ENCODE results near the gene CREB3L2. TPM values are rescaled to one million over a fixed set of nuclear protein-coding genes. Genes with fewer than 3 reads are reported as not detected.

The CREB3L2 gene
- total RNA-seq, 1 donor from 2014 or later: 50.6 TPM

DNA sequence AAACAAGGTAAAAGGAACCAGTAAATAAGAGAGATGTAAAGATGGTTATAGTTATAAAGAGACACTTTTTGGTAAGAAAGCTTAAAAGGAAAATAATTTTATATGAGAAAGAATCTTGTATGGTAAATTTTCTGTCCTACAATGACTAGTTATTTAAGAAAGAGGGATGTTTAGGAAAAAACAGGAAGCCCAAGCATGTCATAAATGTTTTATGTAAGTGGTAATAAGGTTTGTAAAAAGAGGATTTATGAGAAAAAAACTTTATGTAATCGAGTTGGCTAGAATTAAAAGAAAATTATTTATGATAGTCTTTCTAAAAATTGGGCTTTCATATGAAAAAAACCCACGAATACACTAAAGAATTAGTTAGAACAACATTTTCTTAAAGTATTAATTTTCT is 34.2 kb upstream of the CREB3L2 start:
- TF ChIP-seq, protein P1, sequence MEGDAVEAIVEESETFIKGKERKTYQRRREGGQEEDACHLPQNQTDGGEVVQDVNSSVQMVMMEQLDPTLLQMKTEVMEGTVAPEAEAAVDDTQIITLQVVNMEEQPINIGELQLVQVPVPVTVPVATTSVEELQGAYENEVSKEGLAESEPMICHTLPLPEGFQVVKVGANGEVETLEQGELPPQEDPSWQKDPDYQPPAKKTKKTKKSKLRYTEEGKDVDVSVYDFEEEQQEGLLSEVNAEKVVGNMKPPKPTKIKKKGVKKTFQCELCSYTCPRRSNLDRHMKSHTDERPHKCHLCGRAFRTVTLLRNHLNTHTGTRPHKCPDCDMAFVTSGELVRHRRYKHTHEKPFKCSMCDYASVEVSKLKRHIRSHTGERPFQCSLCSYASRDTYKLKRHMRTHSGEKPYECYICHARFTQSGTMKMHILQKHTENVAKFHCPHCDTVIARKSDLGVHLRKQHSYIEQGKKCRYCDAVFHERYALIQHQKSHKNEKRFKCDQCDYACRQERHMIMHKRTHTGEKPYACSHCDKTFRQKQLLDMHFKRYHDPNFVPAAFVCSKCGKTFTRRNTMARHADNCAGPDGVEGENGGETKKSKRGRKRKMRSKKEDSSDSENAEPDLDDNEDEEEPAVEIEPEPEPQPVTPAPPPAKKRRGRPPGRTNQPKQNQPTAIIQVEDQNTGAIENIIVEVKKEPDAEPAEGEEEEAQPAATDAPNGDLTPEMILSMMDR (IDR thresholded peaks at IDR 0.05; ENCODE audit: unreplicated experiment): no peak
- no peak for DNase-seq (ENCODE audit: low spot score)
- H3K4me1 Mint-ChIP-seq (ENCODE audit: unreplicated experiment): no peaks in the 10 kb centered on the region
- peaks cover 19% of the 10 kb centered on the region for H3K9me3 Mint-ChIP-seq (ENCODE audit: unreplicated experiment)
- H3K36me3 Mint-ChIP-seq (ENCODE audit: low read depth, unreplicated experiment): peaks cover 15% of the 10 kb centered on the region
- H3K27me3 Mint-ChIP-seq (ENCODE audit: unreplicated experiment): no peaks in the 10 kb centered on the region
- no peak overlapping the region for H3K27ac Mint-ChIP-seq (ENCODE audit: unreplicated experiment)
- no peak overlapping the region for H3K4me3 Mint-ChIP-seq (ENCODE audit: unreplicated experiment)

DNA sequence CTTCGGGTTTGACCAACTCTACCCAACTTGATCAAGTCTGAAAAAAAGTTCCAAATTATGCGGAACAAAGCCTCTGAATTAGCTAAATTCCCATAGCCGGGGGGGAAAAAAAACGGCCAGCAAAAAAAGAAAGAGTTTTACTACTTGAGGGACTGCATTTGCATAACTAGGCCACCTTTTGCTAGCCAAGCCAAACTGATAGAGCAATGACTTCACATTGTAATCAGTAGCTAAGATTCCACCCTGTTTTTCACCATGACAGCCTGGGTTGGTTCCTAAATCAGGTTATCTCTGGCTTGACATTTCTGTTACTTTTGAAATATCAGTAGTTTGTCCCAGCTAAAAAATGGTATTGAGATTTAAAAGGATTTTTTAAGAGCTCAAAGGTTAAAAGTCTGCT is 31.4 kb upstream of the CREB3L2 start:
- H3K27ac Mint-ChIP-seq (ENCODE audit: unreplicated experiment): no peak overlapping the region
- H3K4me1 Mint-ChIP-seq (ENCODE audit: unreplicated experiment): no peaks in the 10 kb centered on the region
- TF ChIP-seq, protein P1 (IDR thresholded peaks at IDR 0.05; ENCODE audit: unreplicated experiment): no peak
- H3K36me3 Mint-ChIP-seq (ENCODE audit: low read depth, unreplicated experiment): peaks cover 15% of the 10 kb centered on the region
- no peaks in the 10 kb centered on the region for H3K27me3 Mint-ChIP-seq (ENCODE audit: unreplicated experiment)
- H3K4me3 Mint-ChIP-seq (ENCODE audit: unreplicated experiment): no peak overlapping the region
- peaks cover 12% of the 10 kb centered on the region for H3K9me3 Mint-ChIP-seq (ENCODE audit: unreplicated experiment)
- DNase-seq (ENCODE audit: low spot score): no peak

DNA sequence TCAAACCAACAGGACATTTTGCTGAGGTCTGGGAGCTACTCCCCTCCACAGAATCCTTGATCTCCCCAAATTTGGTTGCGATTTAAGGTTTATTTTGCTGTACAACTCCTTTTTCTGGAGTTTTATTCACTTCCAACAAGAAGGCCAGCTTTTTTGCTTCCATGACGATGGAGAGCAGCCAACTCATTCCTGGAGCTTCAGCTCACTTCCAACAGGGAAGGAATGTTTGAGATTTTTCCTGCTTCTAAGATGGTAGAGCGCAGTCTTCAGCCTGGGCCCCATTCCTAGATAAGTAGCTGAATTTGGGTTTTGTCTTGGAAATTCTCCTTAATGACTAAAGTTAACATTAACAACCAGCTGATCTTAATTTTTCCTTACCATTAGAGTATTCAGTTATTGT is 30.9 kb upstream of the CREB3L2 start:
- H3K4me3 Mint-ChIP-seq (ENCODE audit: unreplicated experiment): no peak overlapping the region
- no peaks in the 10 kb centered on the region for H3K27me3 Mint-ChIP-seq (ENCODE audit: unreplicated experiment)
- no peaks in the 10 kb centered on the region for H3K4me1 Mint-ChIP-seq (ENCODE audit: unreplicated experiment)
- H3K36me3 Mint-ChIP-seq (ENCODE audit: low read depth, unreplicated experiment): peaks cover 15% of the 10 kb centered on the region
- H3K9me3 Mint-ChIP-seq (ENCODE audit: unreplicated experiment): peaks cover 12% of the 10 kb centered on the region
- DNase-seq (ENCODE audit: low spot score): no peak
- no peak overlapping the region for H3K27ac Mint-ChIP-seq (ENCODE audit: unreplicated experiment)
- TF ChIP-seq, protein P1 (IDR thresholded peaks at IDR 0.05; ENCODE audit: unreplicated experiment): no peak

DNA sequence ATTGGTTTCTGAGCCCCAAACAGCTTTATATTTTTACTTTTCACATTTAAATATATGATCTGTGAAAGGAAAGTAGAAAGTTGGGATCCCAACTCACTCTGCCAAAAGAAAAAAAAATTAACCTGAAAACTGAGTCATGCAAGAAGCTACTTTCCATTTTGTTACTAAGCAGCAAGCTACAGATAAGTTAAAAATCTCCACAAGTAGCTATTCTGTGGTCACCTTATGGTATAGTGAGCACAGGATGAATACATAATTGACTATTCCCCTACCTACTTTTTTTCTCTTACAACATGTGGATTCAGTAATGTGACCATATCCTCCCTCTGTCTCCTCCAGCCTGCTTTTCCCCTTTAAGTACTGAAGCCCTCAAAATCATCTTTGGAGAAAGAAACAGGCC is 30.3 kb upstream of the CREB3L2 start:
- Mint-ChIP-seq H3K9me3 (ENCODE audit: unreplicated experiment) (peaks cover 12% of the 10 kb centered on the region), H3K27ac (ENCODE audit: unreplicated experiment) (no peak overlapping the region), H3K4me1 (ENCODE audit: unreplicated experiment) (no peaks in the 10 kb centered on the region), H3K27me3 (ENCODE audit: unreplicated experiment) (no peaks in the 10 kb centered on the region), H3K4me3 (ENCODE audit: unreplicated experiment) (no peak overlapping the region), H3K36me3 (ENCODE audit: low read depth, unreplicated experiment) (peaks cover 15% of the 10 kb centered on the region)
- TF ChIP-seq, protein P1 (IDR thresholded peaks at IDR 0.05; ENCODE audit: unreplicated experiment): no peak
- no peak for DNase-seq (ENCODE audit: low spot score)

DNA sequence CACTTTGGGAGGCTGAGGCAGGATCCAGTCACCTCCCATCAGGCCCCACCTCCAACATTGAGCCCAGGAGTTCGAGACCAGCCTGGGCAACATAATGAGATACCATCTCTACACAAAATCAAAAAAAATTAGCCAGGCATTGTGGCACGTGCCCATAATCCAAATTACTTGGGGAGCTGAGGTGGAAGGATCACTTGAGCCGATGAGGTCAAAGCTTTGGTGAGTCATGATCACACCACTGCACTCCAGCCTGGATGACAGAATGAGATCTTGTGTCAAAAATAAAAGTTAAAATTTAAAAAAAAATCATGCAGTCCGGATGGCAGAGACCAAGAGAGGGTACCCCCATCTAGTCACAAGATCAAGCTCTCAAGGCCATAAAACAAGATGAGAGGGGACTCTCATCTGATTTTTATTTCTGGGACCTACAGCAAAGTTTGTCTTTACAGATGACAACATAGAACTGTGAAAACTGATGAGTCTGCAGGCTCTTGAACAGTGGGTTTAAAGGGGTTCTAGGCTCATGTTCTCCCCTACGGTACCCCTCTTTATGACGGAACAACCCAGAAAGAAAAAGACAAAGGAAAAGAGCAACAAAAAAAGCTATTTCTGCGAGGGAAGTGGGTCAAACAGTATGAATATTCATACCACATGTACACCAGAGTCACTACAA is 28.9 kb upstream of the CREB3L2 start:
- Mint-ChIP-seq H3K36me3 (ENCODE audit: low read depth, unreplicated experiment) (peaks cover 10% of the 10 kb centered on the region), H3K9me3 (ENCODE audit: unreplicated experiment) (peaks cover 8% of the 10 kb centered on the region), H3K27me3 (ENCODE audit: unreplicated experiment) (no peaks in the 10 kb centered on the region), H3K4me1 (ENCODE audit: unreplicated experiment) (no peaks in the 10 kb centered on the region), H3K4me3 (ENCODE audit: unreplicated experiment) (no peak overlapping the region), H3K27ac (ENCODE audit: unreplicated experiment) (no peak overlapping the region)
- DNase-seq (ENCODE audit: low spot score): no peak
- TF ChIP-seq, protein P1 (IDR thresholded peaks at IDR 0.05; ENCODE audit: unreplicated experiment): no peak
